ENCODE measurements around the gene HSPA6.
"Not testable (repeated sequence)": the region's sequence is repeated elsewhere in the genome, so short reads cannot be mapped to it uniquely, and the experiment has no call there.

HSPA6 gene

DNA sequence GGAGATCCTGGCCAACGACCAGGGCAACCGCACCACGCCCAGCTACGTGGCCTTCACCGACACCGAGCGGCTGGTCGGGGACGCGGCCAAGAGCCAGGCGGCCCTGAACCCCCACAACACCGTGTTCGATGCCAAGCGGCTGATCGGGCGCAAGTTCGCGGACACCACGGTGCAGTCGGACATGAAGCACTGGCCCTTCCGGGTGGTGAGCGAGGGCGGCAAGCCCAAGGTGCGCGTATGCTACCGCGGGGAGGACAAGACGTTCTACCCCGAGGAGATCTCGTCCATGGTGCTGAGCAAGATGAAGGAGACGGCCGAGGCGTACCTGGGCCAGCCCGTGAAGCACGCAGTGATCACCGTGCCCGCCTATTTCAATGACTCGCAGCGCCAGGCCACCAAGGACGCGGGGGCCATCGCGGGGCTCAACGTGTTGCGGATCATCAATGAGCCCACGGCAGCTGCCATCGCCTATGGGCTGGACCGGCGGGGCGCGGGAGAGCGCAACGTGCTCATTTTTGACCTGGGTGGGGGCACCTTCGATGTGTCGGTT lies 477 bp downstream of the HSPA6 start:
- H3K4me3 ChIP-seq (ENCODE audit: low read depth, low read length), result peak overlapping the region; percentile 57
- not testable (repeated sequence) for DNase-seq (ENCODE audit: low read depth)

GRCh38 chr1:161525321-161525720 lies 981 bp downstream of the HSPA6 start:
- DNase-seq (ENCODE audit: low read depth), result not testable (repeated sequence)
- peak overlapping the region; percentile 57 for H3K4me3 ChIP-seq (ENCODE audit: low read depth, low read length)

DNA sequence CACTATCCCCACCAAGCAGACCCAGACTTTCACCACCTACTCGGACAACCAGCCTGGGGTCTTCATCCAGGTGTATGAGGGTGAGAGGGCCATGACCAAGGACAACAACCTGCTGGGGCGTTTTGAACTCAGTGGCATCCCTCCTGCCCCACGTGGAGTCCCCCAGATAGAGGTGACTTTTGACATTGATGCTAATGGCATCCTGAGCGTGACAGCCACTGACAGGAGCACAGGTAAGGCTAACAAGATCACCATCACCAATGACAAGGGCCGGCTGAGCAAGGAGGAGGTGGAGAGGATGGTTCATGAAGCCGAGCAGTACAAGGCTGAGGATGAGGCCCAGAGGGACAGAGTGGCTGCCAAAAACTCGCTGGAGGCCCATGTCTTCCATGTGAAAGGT lies 1.6 kb downstream of the HSPA6 start:
- DNase-seq (ENCODE audit: low read depth), result not testable (repeated sequence)

GRCh38 chr1:161528550-161528949 lies 4.2 kb downstream of the HSPA6 start:
- not testable (repeated sequence) for H3K4me3 ChIP-seq (ENCODE audit: low read depth, low read length)

More for the DNA sequence above, 1.6 kb downstream of the HSPA6 start:
- not testable (repeated sequence) for H3K4me3 ChIP-seq (ENCODE audit: low read depth, low read length)

DNA sequence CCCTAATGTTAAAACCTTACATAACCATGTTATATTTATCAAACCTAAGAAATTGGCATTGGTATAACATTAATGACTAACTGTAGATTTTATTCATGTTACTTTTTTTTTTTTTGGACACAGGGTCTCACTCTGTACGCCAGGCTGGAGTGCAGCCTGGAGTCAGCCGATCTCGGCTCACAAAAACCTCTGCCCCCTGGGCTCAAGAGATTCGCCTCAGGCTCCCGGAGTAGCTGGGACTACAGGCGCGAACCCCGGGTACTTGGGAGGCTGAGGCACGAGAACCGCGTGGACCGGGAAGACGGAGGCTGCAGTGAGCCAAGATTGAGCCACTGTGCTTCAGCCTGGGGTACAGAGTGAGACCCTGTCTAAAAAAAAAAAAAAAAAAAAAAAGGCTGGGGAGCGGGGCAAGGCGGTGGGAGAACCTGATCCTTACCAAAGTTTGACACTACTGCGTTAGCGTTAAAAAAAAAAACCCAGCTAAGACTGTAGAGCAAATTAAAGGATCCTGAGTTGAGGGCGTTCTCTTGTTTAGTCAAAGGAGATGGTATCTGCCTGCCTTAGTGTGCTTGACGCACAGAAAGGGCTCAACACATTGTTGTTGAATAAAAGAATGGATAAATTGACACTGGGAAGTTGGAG lies 5.2 kb downstream of the HSPA6 start:
- H3K4me3 ChIP-seq (ENCODE audit: low read depth, low read length), result peak overlapping the region; percentile 64
- not testable (repeated sequence) for DNase-seq (ENCODE audit: low read depth)

More at GRCh38 chr1:161528550-161528949, 4.2 kb downstream of the HSPA6 start:
- DNase-seq (ENCODE audit: low read depth), result not testable (repeated sequence)

- H3K4me3 ChIP-seq (ENCODE audit: low read depth, low read length), result peak overlapping the region; percentile 64
These were observed 5.8 kb downstream of the HSPA6 start for GRCh38 chr1:161530158-161530557.

GRCh38 chr1:161530671-161531641 lies 6.6 kb downstream of the HSPA6 start:
- H3K4me3 ChIP-seq (ENCODE audit: low read depth, low read length), result peak overlapping the region; percentile 64
- peak; percentile 95 for DNase-seq (ENCODE audit: low read depth)

More at GRCh38 chr1:161530158-161530557, 5.8 kb downstream of the HSPA6 start:
- peak; percentile 84 for DNase-seq (ENCODE audit: low read depth)

DNA sequence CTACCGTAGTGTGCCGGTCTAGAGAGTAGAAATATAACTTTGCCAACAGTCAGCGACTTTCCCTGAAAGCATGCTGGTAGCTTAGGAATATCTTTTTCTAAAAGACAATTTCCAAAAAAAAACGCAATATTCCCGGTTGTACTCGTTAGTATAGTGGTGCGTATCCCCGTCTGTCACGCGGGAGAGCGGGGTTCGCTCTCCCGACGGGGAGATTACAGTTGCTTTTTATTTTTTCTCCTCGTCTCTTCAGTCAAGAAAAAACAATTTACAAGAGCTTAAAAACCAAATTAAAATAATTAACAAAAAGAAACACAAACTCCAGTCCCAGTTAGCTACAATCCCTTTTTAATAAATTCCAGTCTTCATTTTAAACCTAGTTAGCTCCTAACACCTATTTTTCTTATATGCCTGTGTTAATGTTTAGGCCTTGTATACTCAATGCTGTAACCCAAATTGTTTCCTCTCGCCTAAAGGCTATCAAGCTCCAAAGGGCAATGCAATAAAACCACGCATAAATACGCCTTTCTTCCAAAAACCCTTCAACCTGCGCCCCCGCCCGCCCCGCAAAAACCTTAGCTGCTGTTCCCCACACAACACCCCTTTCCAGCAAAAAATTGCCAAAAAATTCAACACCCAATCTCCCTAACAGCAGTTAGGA lies 7.8 kb downstream of the HSPA6 start:
- DNase-seq (ENCODE audit: low read depth), result no peak
- TF ChIP-seq, protein P1, sequence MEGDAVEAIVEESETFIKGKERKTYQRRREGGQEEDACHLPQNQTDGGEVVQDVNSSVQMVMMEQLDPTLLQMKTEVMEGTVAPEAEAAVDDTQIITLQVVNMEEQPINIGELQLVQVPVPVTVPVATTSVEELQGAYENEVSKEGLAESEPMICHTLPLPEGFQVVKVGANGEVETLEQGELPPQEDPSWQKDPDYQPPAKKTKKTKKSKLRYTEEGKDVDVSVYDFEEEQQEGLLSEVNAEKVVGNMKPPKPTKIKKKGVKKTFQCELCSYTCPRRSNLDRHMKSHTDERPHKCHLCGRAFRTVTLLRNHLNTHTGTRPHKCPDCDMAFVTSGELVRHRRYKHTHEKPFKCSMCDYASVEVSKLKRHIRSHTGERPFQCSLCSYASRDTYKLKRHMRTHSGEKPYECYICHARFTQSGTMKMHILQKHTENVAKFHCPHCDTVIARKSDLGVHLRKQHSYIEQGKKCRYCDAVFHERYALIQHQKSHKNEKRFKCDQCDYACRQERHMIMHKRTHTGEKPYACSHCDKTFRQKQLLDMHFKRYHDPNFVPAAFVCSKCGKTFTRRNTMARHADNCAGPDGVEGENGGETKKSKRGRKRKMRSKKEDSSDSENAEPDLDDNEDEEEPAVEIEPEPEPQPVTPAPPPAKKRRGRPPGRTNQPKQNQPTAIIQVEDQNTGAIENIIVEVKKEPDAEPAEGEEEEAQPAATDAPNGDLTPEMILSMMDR (IDR thresholded peaks at IDR 0.05; ENCODE audit: insufficient read depth, low read depth, low read length, missing control alignments), result no peak
- no peak overlapping the region for H3K4me3 ChIP-seq (ENCODE audit: low read depth, low read length)

- H3K4me3 ChIP-seq (ENCODE audit: low read depth, low read length); DNase-seq (ENCODE audit: low read depth): not testable (repeated sequence)
These were observed 8.6 kb downstream of the HSPA6 start for GRCh38 chr1:161532644-161533567.

GRCh38 chr1:161537068-161537669 lies 12.8 kb downstream of the HSPA6 start:
- H3K4me3 ChIP-seq (ENCODE audit: low read depth, low read length); DNase-seq (ENCODE audit: low read depth): not testable (repeated sequence)

DNA sequence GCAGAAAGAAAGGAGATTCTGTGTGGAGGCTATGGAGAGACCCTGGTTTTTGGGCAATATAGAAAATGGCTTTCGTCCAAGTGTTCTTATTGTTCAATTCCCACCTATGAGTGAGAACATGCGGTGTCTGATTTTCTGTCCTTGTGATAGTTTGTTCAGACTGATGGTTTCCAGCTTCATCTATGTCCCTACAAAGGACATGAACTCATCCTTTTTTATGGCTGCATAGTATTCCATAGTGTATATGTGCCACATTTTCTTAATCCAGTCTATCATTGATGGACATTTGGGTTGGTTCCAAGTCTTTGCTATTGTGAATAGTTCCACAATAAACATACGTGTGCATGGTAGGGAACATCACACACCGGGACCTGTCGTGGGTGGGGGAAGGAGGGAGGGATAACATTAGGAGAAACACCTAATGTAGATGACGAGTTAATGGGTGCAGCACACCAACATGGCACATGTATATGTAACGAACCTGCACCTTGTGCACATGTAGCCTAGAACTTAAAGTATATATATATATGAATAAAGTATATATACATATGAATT lies 14.7 kb downstream of the HSPA6 start:
- peak overlapping the region; percentile 68 for H3K4me3 ChIP-seq (ENCODE audit: low read depth, low read length)

GRCh38 chr1:161539731-161540569 lies 15.6 kb downstream of the HSPA6 start:
- peak; percentile 95 for DNase-seq (ENCODE audit: low read depth)

More for the DNA sequence above, 14.7 kb downstream of the HSPA6 start:
- not testable (repeated sequence) for DNase-seq (ENCODE audit: low read depth)

GRCh38 chr1:161540570-161540960 lies 16.2 kb downstream of the HSPA6 start:
- peak; percentile 43 for DNase-seq (ENCODE audit: low read depth)
- H3K4me3 ChIP-seq (ENCODE audit: low read depth, low read length), result peak overlapping the region; percentile 39

More at GRCh38 chr1:161539731-161540569, 15.6 kb downstream of the HSPA6 start:
- peak overlapping the region; percentile 68 for H3K4me3 ChIP-seq (ENCODE audit: low read depth, low read length)

DNA sequence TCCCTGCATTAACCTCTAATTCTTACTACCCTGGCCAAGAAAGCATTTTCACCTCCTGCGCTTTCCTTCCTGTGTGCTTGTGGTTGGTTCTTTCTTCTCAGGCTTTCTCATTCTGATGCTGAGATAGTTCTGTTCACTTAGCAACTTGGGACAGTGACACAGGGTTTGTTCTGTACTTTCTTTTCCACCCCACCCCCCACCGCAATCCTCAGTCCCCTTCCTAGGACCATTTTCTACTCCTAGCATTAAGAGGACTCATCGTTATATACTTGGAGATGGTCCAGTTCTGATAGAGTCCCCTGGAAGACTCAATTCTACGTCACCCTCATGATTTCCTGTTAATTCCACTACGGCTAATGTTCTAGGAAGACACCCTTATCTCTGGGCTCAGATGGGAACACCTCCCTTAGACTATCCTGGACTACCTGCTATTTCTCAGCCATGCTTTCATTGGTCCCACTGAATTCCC lies 17.8 kb downstream of the HSPA6 start:
- peak; percentile 89 for DNase-seq (ENCODE audit: low read depth)
- not testable (repeated sequence) for H3K4me3 ChIP-seq (ENCODE audit: low read depth, low read length)

DNA sequence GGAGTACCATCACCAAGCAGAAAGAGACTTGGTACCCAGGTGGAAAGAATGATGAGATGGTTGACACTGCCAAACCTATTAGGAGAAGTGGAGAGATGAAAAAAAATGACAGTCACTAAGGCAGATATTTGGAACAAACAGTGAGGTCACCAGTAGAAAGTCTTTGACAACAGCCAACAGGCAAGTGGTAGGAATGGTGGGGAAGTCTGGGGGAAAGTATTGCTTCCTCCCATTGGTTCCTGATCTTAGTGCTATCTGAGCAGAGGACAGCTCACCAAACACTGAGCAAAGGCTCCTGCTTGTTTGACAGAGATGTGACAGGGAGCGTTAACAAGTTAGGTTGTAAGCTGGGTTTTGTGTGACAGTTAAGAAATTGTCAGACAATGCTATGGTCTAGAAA lies 18.8 kb downstream of the HSPA6 start:
- DNase-seq (ENCODE audit: low read depth); H3K4me3 ChIP-seq (ENCODE audit: low read depth, low read length): not testable (repeated sequence)
